Spleen (tissue), 11 donors: Measurements from ENCODE around the gene RARA. TPM values are rescaled to one million over a fixed set of nuclear protein-coding genes. Genes with fewer than 3 reads are reported as not detected.
A peak's percentile ranks its signal among the peaks of the same experiment; 100 is the strongest.

Source experiments
- DNase-seq: peaks from one replicate; pipeline ENCODE4 v3.0.0-alpha.2; 2020
- H3K27ac ChIP-seq, 8 donors: fragments of 200-600 bp; sonication (generic) in 7 of 8; 1 replicate in 4 of 8; 2 replicates in 4 of 8; pipeline versions ENCODE4 v1.5.0 to v1.8.0; 2016 to 2021; ENCODE audit warnings: inconsistent platforms in 4 of 8, mild to moderate bottlenecking in 4 of 8, moderate library complexity in 1 of 8
- H3K27me3 ChIP-seq, 7 donors: fragments of 200-600 bp; sonication (generic) in 6 of 7; replicated peaks in 1 of 7; 1 replicate in 4 of 7; 2 replicates in 3 of 7; pipeline versions ENCODE4 v1.5.0 to v1.8.0; 2016 to 2021; ENCODE audit warnings: inconsistent platforms in 3 of 7, mild to moderate bottlenecking in 1 of 7
- H3K36me3 ChIP-seq, 6 donors: fragments of 200-600 bp; sonication (generic) in 5 of 6; 1 replicate in 4 of 6; 2 replicates in 2 of 6; pipeline versions ENCODE4 v1.5.0 to v1.8.0; 2016 to 2021; ENCODE audit warnings: inconsistent platforms in 2 of 6
- H3K4me1 ChIP-seq, 6 donors: fragments of 200-600 bp; sonication (generic) in 5 of 6; 1 replicate in 3 of 6; 2 replicates in 3 of 6; pipeline versions ENCODE4 v1.5.0 to v1.8.0; 2016 to 2021; ENCODE audit warnings: inconsistent platforms in 3 of 6
- H3K4me3 ChIP-seq, 8 donors: fragments of 200-600 bp; sonication (generic) in 7 of 8; 1 replicate in 4 of 8; 2 replicates in 4 of 8; pipeline versions ENCODE4 v1.5.0 to v1.8.0; 2016 to 2021; ENCODE audit warnings: inconsistent platforms in 4 of 8, mild to moderate bottlenecking in 4 of 8, moderate library complexity in 2 of 8
- H3K9me3 ChIP-seq, 8 donors: fragments of 200-600 bp; sonication (generic) in 7 of 8; 1 replicate in 4 of 8; 2 replicates in 4 of 8; pipeline versions ENCODE4 v1.5.0 to v1.8.0; 2016 to 2021; ENCODE audit warnings: inconsistent platforms in 4 of 8
- POLR2A ChIP-seq, 3 donors: fragments of 450-650 bp; IDR thresholded peaks; one replicate each; pipeline ENCODE4 v1.5.1; 2017; ENCODE audit warnings: antibody characterized with exemption in 3 of 3, mild to moderate bottlenecking in 1 of 3
- POLR2AphosphoS5 ChIP-seq, 3 donors: sonication (generic); formaldehyde crosslinking; IDR thresholded peaks; one replicate each; pipeline ENCODE4 v1.5.1; 2017; ENCODE audit warnings: antibody characterized with exemption in 3 of 3
- WGBS, 5 donors: extraction: QIAGEN DNeasy Blood & Tissue Kit in 3 of 5; methylation state at CpG; one replicate each; pipeline versions ENCODE4 v1.1.5 to v1.1.7; 2013 to 2018; 5-methylcytosine and 5-hydroxymethylcytosine counted together
- intact Hi-C: fragments of 100-400 bp; cut with DNase I; formaldehyde crosslinking; loops from one replicate; pipeline ENCODE4 v1.15.0; 2023; ENCODE audit warnings: low total_unique reads
- polyA plus RNA-seq, 3 donors: library from polyadenylated mRNA; stranded (reverse); fragments of 200-250 nt; gene quantifications; one replicate each; pipeline ENCODE4 v1.2.1, GENCODE V29; 2013
- total RNA-seq, 7 donors: library from RNA; depleted of rRNA in 3 of 7; stranded (reverse); fragments of >200 nt in 3 of 7; fragmentation: NEBNext Ultra II Directional in 4 of 7; extraction: Animal tissue kit (Norgen Biotek cat#: 25700) in 4 of 7; gene quantifications; one replicate each; pipeline versions ENCODE4 v1.1.0 to v1.2.1, GENCODE V29; 2016 to 2021
- TF ChIP-seq, protein P1 (sequence below), 11 experiments: fragments of 200-600 bp in 7 of 11; fragments of 450-650 bp in 4 of 11; sonication (generic) in 4 of 11; IDR thresholded peaks in 8 of 11; conservative IDR thresholded peaks in 3 of 11; 1 replicate in 7 of 11; 2 replicates in 4 of 11; pipeline versions ENCODE4 v1.4.0 to v1.8.0; 2016 to 2021; ENCODE audit warnings: antibody characterized with exemption in 11 of 11, inconsistent platforms in 4 of 11, mild to moderate bottlenecking in 1 of 11
- donor health status: healthy with polysubstance abuse.
- donor health status: DM: no; HTN: no; CAD: no; lungs with moderate emphysema.
- donor health status: DM: no; HTN: no; CAD: no.
- donor health status: Bipolar disorder and iron deficiency.
- donor health status: healthy.
- donor health status: DM: no; HTN: no; CAD: no.
- donor health status: DM: yes; HTN: yes; CAD: no.

RARA gene
- total and polyA plus RNA-seq, 10 donors = 13.3 to 95.1 (median 58.9) TPM

DNA sequence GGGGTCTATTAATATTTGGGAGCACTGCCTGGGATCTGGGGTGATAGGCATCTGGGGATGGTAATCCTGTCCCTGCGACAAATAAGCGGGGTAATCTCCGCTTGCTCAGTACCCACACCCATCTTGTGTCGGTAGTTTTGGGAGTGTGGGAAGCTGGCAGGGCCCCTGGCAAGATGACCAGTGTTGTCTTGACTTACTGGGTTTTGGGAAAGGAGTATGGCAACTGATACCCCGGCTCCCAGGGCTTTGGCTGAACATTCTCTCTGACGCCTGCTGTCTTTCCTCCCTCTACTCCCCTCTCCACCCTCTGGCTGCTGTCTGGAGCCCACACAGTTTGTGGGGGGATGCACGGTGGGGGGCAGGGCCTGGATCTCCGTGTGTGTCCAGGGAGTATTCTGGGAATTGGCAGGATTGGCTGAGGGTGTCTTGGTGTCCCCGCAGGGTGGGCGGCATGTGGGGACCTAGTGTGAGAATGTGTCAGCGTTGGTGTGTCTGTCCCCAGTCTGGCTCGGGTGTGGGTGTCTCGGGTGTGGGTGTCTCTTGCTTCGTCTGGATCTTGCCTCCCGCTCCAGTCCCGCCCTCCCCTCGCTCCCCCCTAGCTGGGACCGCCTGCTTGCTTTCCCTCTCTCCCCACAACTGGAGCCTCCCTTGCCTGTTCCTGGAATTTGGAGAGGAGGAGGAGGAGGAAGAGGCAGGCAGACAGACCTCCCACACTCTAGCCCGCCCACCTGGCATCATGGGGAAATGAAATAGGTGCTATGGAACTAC, 12.0 kb downstream of the RARA start:
- Histone ChIP-seq H3K9me3 (no peaks in the 10 kb centered on the region), H3K4me1 (peaks cover 81 to 99% (median 92%) of the 10 kb centered on the region in 6 donors), H3K36me3 (no peaks in the 10 kb centered on the region), H3K27me3 (no peaks in the 10 kb centered on the region), H3K27ac (peak overlapping the region; percentile 79 to 97 (median 90)), H3K4me3 (peak overlapping the region in 7 of 8 donors; percentile 47 to 100 (median 98))
- TF ChIP-seq POLR2AphosphoS5 (IDR thresholded peaks at IDR 0.05) = peak; percentile 5 to 49 (median 44)
- no peak for TF ChIP-seq POLR2A (IDR thresholded peaks at IDR 0.05)
- TF ChIP-seq, protein P1, sequence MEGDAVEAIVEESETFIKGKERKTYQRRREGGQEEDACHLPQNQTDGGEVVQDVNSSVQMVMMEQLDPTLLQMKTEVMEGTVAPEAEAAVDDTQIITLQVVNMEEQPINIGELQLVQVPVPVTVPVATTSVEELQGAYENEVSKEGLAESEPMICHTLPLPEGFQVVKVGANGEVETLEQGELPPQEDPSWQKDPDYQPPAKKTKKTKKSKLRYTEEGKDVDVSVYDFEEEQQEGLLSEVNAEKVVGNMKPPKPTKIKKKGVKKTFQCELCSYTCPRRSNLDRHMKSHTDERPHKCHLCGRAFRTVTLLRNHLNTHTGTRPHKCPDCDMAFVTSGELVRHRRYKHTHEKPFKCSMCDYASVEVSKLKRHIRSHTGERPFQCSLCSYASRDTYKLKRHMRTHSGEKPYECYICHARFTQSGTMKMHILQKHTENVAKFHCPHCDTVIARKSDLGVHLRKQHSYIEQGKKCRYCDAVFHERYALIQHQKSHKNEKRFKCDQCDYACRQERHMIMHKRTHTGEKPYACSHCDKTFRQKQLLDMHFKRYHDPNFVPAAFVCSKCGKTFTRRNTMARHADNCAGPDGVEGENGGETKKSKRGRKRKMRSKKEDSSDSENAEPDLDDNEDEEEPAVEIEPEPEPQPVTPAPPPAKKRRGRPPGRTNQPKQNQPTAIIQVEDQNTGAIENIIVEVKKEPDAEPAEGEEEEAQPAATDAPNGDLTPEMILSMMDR (IDR thresholded peaks at IDR 0.05 in 8 of 11, conservative IDR thresholded peaks at IDR 0.05 in 3 of 11) = no peak
- peak; percentile 85 for DNase-seq
- intact Hi-C loops = no loop called here
- WGBS, 5 donors = 33 to 55% (median 47%) methylated on average over 18 to 19 of the region's 19 CpGs

DNA sequence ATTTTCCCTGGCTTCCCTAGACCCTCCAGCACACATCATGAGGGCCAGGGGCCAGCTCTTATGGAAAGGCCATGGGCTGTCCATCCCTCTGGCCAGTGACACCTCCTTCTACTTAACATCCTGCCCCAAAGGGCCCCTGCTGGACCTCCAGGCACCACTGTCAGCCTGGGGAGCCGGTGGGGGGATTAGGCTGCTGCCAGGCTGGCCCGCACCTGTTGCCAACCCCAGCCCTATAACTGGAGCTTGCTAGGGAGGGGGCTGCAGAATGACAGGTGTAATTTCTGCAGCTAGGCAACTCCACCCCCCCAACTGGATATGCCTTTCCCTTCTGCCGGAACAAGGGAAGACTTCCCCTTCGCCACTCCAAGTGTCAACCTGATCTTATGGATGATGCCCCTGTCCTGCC, 12.5 kb downstream of the RARA start:
- intact Hi-C loops = no loop called here
- WGBS, 5 donors = 21 to 68% (median 55%) methylated on average over 4 of the region's 4 CpGs

DNA sequence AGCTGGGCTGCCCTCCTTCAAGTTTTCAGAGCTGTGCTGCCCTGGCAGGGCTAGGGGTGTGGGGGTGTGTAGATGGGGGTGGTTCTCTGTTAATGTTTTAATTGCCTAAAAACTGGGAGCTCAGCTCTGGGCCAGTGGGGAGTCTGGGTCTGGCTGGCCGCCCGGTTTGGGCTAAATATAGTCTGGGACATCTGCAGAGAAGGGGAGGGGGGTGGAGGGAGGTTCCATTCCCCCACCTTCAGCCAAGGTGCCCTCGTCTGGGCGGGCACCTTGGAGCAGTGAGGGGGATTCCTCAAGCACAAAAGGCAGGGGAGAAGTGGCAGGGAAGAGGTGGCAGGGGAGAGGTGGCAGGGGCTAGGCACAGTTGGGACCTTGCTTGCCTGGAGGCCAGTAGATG, 13.0 kb downstream of the RARA start:
- no peak for TF ChIP-seq POLR2A (IDR thresholded peaks at IDR 0.05)
- TF ChIP-seq POLR2AphosphoS5 (IDR thresholded peaks at IDR 0.05) = no peak
- TF ChIP-seq, protein P1 (IDR thresholded peaks at IDR 0.05 in 8 of 11, conservative IDR thresholded peaks at IDR 0.05 in 3 of 11) = no peak
- DNase-seq = peak; percentile 83
- Histone ChIP-seq H3K4me1 (peaks cover 83 to 99% (median 92%) of the 10 kb centered on the region in 6 donors), H3K27ac (peak overlapping the region; percentile 79 to 97 (median 90)), H3K4me3 (peak overlapping the region; percentile 28 to 100 (median 67)), H3K9me3 (no peaks in the 10 kb centered on the region), H3K36me3 (no peaks in the 10 kb centered on the region), H3K27me3 (no peaks in the 10 kb centered on the region)
- intact Hi-C loops = no loop called here
- 2 to 6% (median 5%) methylated on average over 4 of the region's 4 CpGs for WGBS, 5 donors

More for the DNA sequence above, 12.5 kb downstream of the RARA start:
- Histone ChIP-seq H3K4me3 (peak overlapping the region; percentile 28 to 100 (median 67)), H3K9me3 (no peaks in the 10 kb centered on the region), H3K36me3 (no peaks in the 10 kb centered on the region), H3K27ac (peak overlapping the region; percentile 79 to 97 (median 90)), H3K4me1 (peaks cover 81 to 99% (median 92%) of the 10 kb centered on the region in 6 donors), H3K27me3 (no peaks in the 10 kb centered on the region)
- no peak for TF ChIP-seq POLR2AphosphoS5 (IDR thresholded peaks at IDR 0.05)
- TF ChIP-seq POLR2A (IDR thresholded peaks at IDR 0.05) = no peak
- TF ChIP-seq, protein P1 (IDR thresholded peaks at IDR 0.05 in 8 of 11, conservative IDR thresholded peaks at IDR 0.05 in 3 of 11) = no peak
- DNase-seq = peak; percentile 82
